ENCODE measurements around the gene CELF2. TPM values are rescaled to one million over a fixed set of nuclear protein-coding genes. Genes with fewer than 3 reads are reported as not detected.

Gene CELF2
- total RNA-seq, 4 donors from 2014 or later, result 27.0 to 44.1 (median 31.3) TPM

GRCh38 chr10:11197878-11198277, 180.2 kb downstream of the CELF2 start:
- intact Hi-C loops (cut with DNase I; ENCODE audit: low total_unique reads), result loop anchor here (5.0 kb wide), 1 partner anchor 1899 kb away; no protein-coding TSS in a partner anchor
- H3K27me3 ChIP-seq, result no peaks in the 10 kb centered on the region
- no peaks in the 10 kb centered on the region for H3K9me3 ChIP-seq
- H3K4me1 ChIP-seq, result peaks cover 6 to 30% (median 12%) of the 10 kb centered on the region in 4 donors
- H3K36me3 ChIP-seq, result no peaks in the 10 kb centered on the region
- WGBS, 2 donors (ENCODE audit: low coverage in 1 of 2), result 36 to 37% methylated on average over 3 of the region's 3 CpGs
- H3K4me3 ChIP-seq, result no peak overlapping the region
- TF ChIP-seq CTCF (IDR thresholded peaks at IDR 0.05) (no peak), POLR2AphosphoS5 (IDR thresholded peaks at IDR 0.05) (no peak), EP300 (IDR thresholded peaks at IDR 0.05; ENCODE audit: low read depth) (no peak), POLR2A (IDR thresholded peaks at IDR 0.05) (no peak)
- no peak for DNase-seq
- peak overlapping the region in 3 of 4 donors; percentile 8 to 46 (median 13) for H3K27ac ChIP-seq
- in situ Hi-C loops (cut with MboI; ENCODE audit: low pct_ligation_motif_present in 1 of 4, low pct_unique_long_range_greater_than_20kb in 1 of 4, low sequenced_read_pairs in 3 of 4), result no loop called here

GRCh38 chr10:11201911-11202310, 184.2 kb downstream of the CELF2 start:
- Histone ChIP-seq H3K36me3 (no peaks in the 10 kb centered on the region), H3K27me3 (no peaks in the 10 kb centered on the region), H3K9me3 (no peaks in the 10 kb centered on the region), H3K27ac (no peak overlapping the region), H3K4me1 (peaks cover 6 to 25% (median 12%) of the 10 kb centered on the region in 4 donors), H3K4me3 (no peak overlapping the region)
- intact Hi-C loops (cut with DNase I; ENCODE audit: low total_unique reads) (loop anchor here (10.0 kb wide), 1 partner anchor 203 kb away; no protein-coding TSS in a partner anchor), in situ Hi-C loops (cut with MboI; ENCODE audit: low pct_ligation_motif_present in 1 of 4, low pct_unique_long_range_greater_than_20kb in 1 of 4, low sequenced_read_pairs in 3 of 4) (no loop called here)
- TF ChIP-seq EP300 (IDR thresholded peaks at IDR 0.05; ENCODE audit: low read depth), result no peak
- no peak for TF ChIP-seq POLR2A (IDR thresholded peaks at IDR 0.05)
- TF ChIP-seq CTCF (IDR thresholded peaks at IDR 0.05), result no peak
- no peak for TF ChIP-seq POLR2AphosphoS5 (IDR thresholded peaks at IDR 0.05)
- 75 to 82% methylated on average over 4 to 5 of the region's 5 CpGs for WGBS, 2 donors (ENCODE audit: low coverage in 1 of 2)
- no peak for DNase-seq

GRCh38 chr10:11204351-11204942, 186.8 kb downstream of the CELF2 start:
- H3K4me3 ChIP-seq, result no peak overlapping the region

More at GRCh38 chr10:11204351-11204942, 186.8 kb downstream of the CELF2 start:
- H3K27me3 ChIP-seq, result no peaks in the 10 kb centered on the region
- H3K27ac ChIP-seq, result no peak overlapping the region
- no peak for TF ChIP-seq EP300 (IDR thresholded peaks at IDR 0.05; ENCODE audit: low read depth)
- TF ChIP-seq CTCF (IDR thresholded peaks at IDR 0.05), result no peak
- no peak for TF ChIP-seq POLR2AphosphoS5 (IDR thresholded peaks at IDR 0.05)
- no peak for TF ChIP-seq POLR2A (IDR thresholded peaks at IDR 0.05)
- DNase-seq, result no peak
- in situ Hi-C loops (cut with MboI; ENCODE audit: low pct_ligation_motif_present in 1 of 4, low pct_unique_long_range_greater_than_20kb in 1 of 4, low sequenced_read_pairs in 3 of 4) (no loop called here), intact Hi-C loops (cut with DNase I; ENCODE audit: low total_unique reads) (loop anchor here (10.0 kb wide), 1 partner anchor 200 kb away; no protein-coding TSS in a partner anchor)
- H3K9me3 ChIP-seq, result no peaks in the 10 kb centered on the region
- H3K4me1 ChIP-seq, result peaks cover 0 to 20% (median 5%) of the 10 kb centered on the region in 4 donors
- H3K36me3 ChIP-seq, result no peaks in the 10 kb centered on the region
- WGBS, 2 donors (ENCODE audit: low coverage in 1 of 2), result 60 to 79% methylated on average over 3 to 18 of the region's 19 CpGs
